GM12878 (cell line): ENCODE data around the gene TRIM69.

Experiments used
- CEBPZ ChIP-seq: fragments of 150-350 bp; IDR thresholded peaks from 2 replicates; pipeline ENCODE4 v1.6.1; 2016; ENCODE audit warnings: low read depth, low read length
- CHD4 ChIP-seq: fragments of 200-600 bp; sonication (generic); IDR thresholded peaks from 2 replicates; pipeline ENCODE4 v1.6.1; 2016; ENCODE audit warnings: mild to moderate bottlenecking
- CREM ChIP-seq: IDR thresholded peaks from 2 replicates; pipeline ENCODE4 v1.6.1; 2014; ENCODE audit warnings: antibody characterized with exemption, low read depth
- CTCF ChIP-seq, 3 experiments: IDR thresholded peaks in 2 of 3; conservative IDR thresholded peaks in 1 of 3; 2 replicates each; pipeline ENCODE4 v1.5.1; 2011; ENCODE audit warnings: low read depth in 3 of 3, low read length in 3 of 3, mild to moderate bottlenecking in 3 of 3, control low read depth in 2 of 3, moderate library complexity in 2 of 3, inconsistent platforms in 1 of 3, mixed read lengths in 1 of 3; ENCODE audit not compliant: control insufficient read depth in 2 of 3, insufficient read depth in 1 of 3; ENCODE audit errors: extremely low read depth in 1 of 3
- HDAC6 ChIP-seq: fragments of 200-600 bp; sonication (generic); IDR thresholded peaks from one replicate; pipeline ENCODE4 v1.8.0; 2017; ENCODE audit warnings: antibody characterized with exemption; ENCODE audit not compliant: unreplicated experiment
- NFIC ChIP-seq: IDR thresholded peaks from 2 replicates; pipeline ENCODE4 v1.6.1; 2012; ENCODE audit warnings: low read depth, mild to moderate bottlenecking, inconsistent platforms, low read length, moderate library complexity
- POLR2A ChIP-seq: IDR thresholded peaks from 2 replicates; pipeline ENCODE4 v1.6.1; 2011; ENCODE audit warnings: low read depth, mild to moderate bottlenecking, low read length
- POLR2AphosphoS2 ChIP-seq: IDR thresholded peaks from 2 replicates; pipeline ENCODE4 v1.6.1; 2011; ENCODE audit warnings: low read depth, mild to moderate bottlenecking, low read length, improper control_type of control experiment, moderate library complexity
- RAD51 ChIP-seq: fragments of 450-650 bp; IDR thresholded peaks from 2 replicates; pipeline ENCODE4 v1.6.1; 2016; ENCODE audit warnings: moderate library complexity, mild to moderate bottlenecking, inconsistent platforms
- SUZ12 ChIP-seq: fragments of 200-600 bp; sonication (generic); IDR thresholded peaks from one replicate; pipeline ENCODE4 v1.6.1; 2018; ENCODE audit warnings: antibody characterized with exemption, mild to moderate bottlenecking; ENCODE audit not compliant: unreplicated experiment

- TF ChIP-seq NFIC, result peak; percentile 90
- TF ChIP-seq CTCF (IDR thresholded peaks at IDR 0.05 in 2 of 3, conservative IDR thresholded peaks at IDR 0.05 in 1 of 3; ENCODE audit: control insufficient read depth in 2 of 3, extremely low read depth in 1 of 3, insufficient read depth in 1 of 3, low read depth in 3 of 3, low read length in 3 of 3), result no peak; a peak in 1 of 6 replicates
- peak; percentile 88 for TF ChIP-seq POLR2AphosphoS2
- no peak for TF ChIP-seq SUZ12
- peak; percentile 56; the same call in 1 of the 2 replicates for TF ChIP-seq CREM
- TF ChIP-seq POLR2A, result peak; percentile 96
- no peak; the same call in 1 of the 2 replicates for TF ChIP-seq RAD51
- TF ChIP-seq HDAC6, result no peak
- no peak for TF ChIP-seq CEBPZ
- no peak for TF ChIP-seq CHD4
Observed at GRCh38 chr15:44726568-44727484, 9.5 kb upstream of the TRIM69 start.
